Sciatic nerve (tissue), 2 donors: ENCODE measurements around the gene CST4. TPM values are rescaled to one million over a fixed set of nuclear protein-coding genes. Genes with fewer than 3 reads are reported as not detected.
"Not testable (repeated sequence)": the region's sequence is repeated elsewhere in the genome, so short reads cannot be mapped to it uniquely, and the experiment has no call there.

Experiments
- ATAC-seq: fragments of 200-7000 bp; cut with Tn5 transposase; one replicate; pipeline ENCODE4 v1.9.1; 2020; ENCODE audit warnings: mild to moderate bottlenecking, moderate library complexity
- DNase-seq: peaks from one replicate; pipeline ENCODE4 v3.0.0-alpha.2; 2020; ENCODE audit warnings: low spot score
- intact Hi-C: fragments of 100-400 bp; cut with DNase I; formaldehyde crosslinking; loops from one replicate; pipeline ENCODE4 v1.14.2; 2022
- total RNA-seq: library from RNA; stranded (reverse); fragmentation: NEBNext Ultra II Directional; extraction: Animal tissue kit (Norgen Biotek cat#: 25700); gene quantifications from one replicate; pipeline ENCODE4 v1.2.1, GENCODE V29; 2021
- donor health status: DM: no; HTN: no; CAD: no.
- donor health status: DM: no; HTN: no; CAD: no.

CST4 gene
- total RNA-seq, 1 donor from 2014 or later: not detected

DNA sequence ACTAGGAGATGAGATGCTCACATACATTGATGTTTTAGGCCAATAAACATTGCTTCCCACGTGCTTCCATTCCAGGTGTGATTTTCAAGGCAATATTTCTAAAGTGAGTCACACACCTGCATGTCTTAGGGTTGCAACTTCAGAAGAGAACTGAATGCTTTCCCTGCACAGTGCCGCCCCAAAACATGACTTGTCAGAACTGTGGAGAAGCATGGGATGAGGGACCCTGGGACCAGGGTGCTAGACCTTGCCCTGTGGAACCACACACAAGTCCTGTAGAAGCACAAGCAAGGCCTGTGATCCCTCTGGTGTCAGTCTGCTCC, 53.1 kb downstream of the CST4 start:
- ATAC-seq, intact Hi-C loops, DNase-seq: not testable (repeated sequence)

Other genes starting within 250 kb of the CST4 start
- gene CSTL1, start 249.4 kb downstream of the CST4 start, total RNA-seq: not detected
- not detected for gene CST11, start 236.2 kb downstream of the CST4 start, total RNA-seq
- gene CST8, start 197.9 kb downstream of the CST4 start, total RNA-seq: not detected
- gene CST9L, start 120.6 kb downstream of the CST4 start, total RNA-seq: not detected
- not detected for gene CST9, start 83.1 kb downstream of the CST4 start, total RNA-seq
- 731 TPM for gene CST3, start 51.1 kb downstream of the CST4 start, total RNA-seq
- gene CST1, start 61.9 kb upstream of the CST4 start, total RNA-seq: 2.5 TPM
- not detected for gene CST2, start 137.7 kb upstream of the CST4 start, total RNA-seq
- gene CST5, start 190.7 kb upstream of the CST4 start, total RNA-seq: not detected